H1 (cell line): ENCODE measurements around the gene GRSF1. TPM values are rescaled to one million over a fixed set of nuclear protein-coding genes. Genes with fewer than 3 reads are reported as not detected.

ENCODE experiments used
- CTCF ChIA-PET: fragments of 300-600 bp; sonication (Branson Sonifier 250); formaldehyde crosslinking; loops from one replicate; lab custom pipeline; 2021; ENCODE audit not compliant: partially characterized antibody; lab: Charles Lee
- POLR2A ChIA-PET: fragments of 300-600 bp; sonication (Branson Sonifier 250); formaldehyde crosslinking; loops from one replicate; lab custom pipeline; 2021; ENCODE audit warnings: inconsistent platforms; ENCODE audit not compliant: partially characterized antibody; lab: Charles Lee
- DNase-seq, 2 experiments: peaks; one replicate each; pipeline versions ENCODE4 v3.0.0 to v3.0.0-alpha.2; 2010 to 2022; ENCODE audit warnings: low spot score in 2 of 2, low read depth in 1 of 2, mixed read lengths in 1 of 2
- FAIRE-seq: peaks from 2 replicates; lab custom pipeline; 2011; peaks lifted over from hg19 to GRCh38; lab: Jason Lieb, UNC
- H2AFZ ChIP-seq: 2 replicates; pipeline ENCODE4 v1.8.1; 2012; ENCODE audit warnings: low read length, inconsistent platforms
- H2AK5ac ChIP-seq: 2 replicates; pipeline ENCODE4 v1.6.1; 2013; ENCODE audit warnings: low read depth, low read length
- H2BK120ac ChIP-seq: replicated peaks from 2 replicates; pipeline ENCODE3; 2013; ENCODE audit warnings: low read depth, low read length, inconsistent platforms
- H2BK12ac ChIP-seq: 2 replicates; pipeline ENCODE4 v1.6.1; 2013; ENCODE audit warnings: low read depth, low read length
- H2BK15ac ChIP-seq: 2 replicates; pipeline ENCODE4 v1.6.1; 2013; ENCODE audit warnings: low read length
- H2BK20ac ChIP-seq: 2 replicates; pipeline ENCODE4 v1.6.1; 2013; ENCODE audit warnings: low read length
- H2BK5ac ChIP-seq: 2 replicates; pipeline ENCODE4 v1.6.1; 2013; ENCODE audit warnings: low read depth, low read length
- H3K14ac ChIP-seq: 2 replicates; pipeline ENCODE4 v1.6.1; 2013; ENCODE audit warnings: inconsistent platforms; ENCODE audit not compliant: insufficient read length
- H3K18ac ChIP-seq: 2 replicates; pipeline ENCODE4 v1.6.1; 2013; ENCODE audit warnings: low read length; ENCODE audit errors: extremely low read depth
- H3K23ac ChIP-seq: 2 replicates; pipeline ENCODE4 v1.6.1; 2013; ENCODE audit warnings: inconsistent platforms; ENCODE audit not compliant: insufficient read length
- H3K23me2 ChIP-seq: 2 replicates; pipeline ENCODE4 v1.6.1; 2013; ENCODE audit warnings: low read depth, low read length
- H3K27ac ChIP-seq: 2 replicates; pipeline ENCODE4 v1.6.1; 2011; ENCODE audit warnings: low read depth, low read length, inconsistent platforms
- H3K27me3 ChIP-seq, 4 experiments: replicated peaks in 1 of 4; 1 replicate in 1 of 4; 2 replicates in 3 of 4; pipeline versions ENCODE4 v1.6.1 to v1.8.1; 2011 to 2013; ENCODE audit warnings: low read length in 3 of 4, mild to moderate bottlenecking in 3 of 4, inconsistent platforms in 2 of 4, mixed read lengths in 2 of 4, moderate library complexity in 1 of 4; ENCODE audit not compliant: control insufficient read depth in 3 of 4, insufficient read depth in 3 of 4; ENCODE audit errors: extremely low read depth in 1 of 4
- H3K36me3 ChIP-seq, 4 experiments: 2 replicates each; pipeline versions ENCODE4 v1.6.1 to v1.8.1; 2011 to 2013; ENCODE audit warnings: mild to moderate bottlenecking in 4 of 4, low read length in 3 of 4, moderate library complexity in 2 of 4, control low read depth in 1 of 4, inconsistent platforms in 1 of 4; ENCODE audit not compliant: insufficient read depth in 4 of 4, control insufficient read depth in 2 of 4
- H3K4ac ChIP-seq: replicated peaks from 2 replicates; pipeline ENCODE3; 2013; ENCODE audit warnings: low read length, low read depth, mixed read lengths, inconsistent platforms; ENCODE audit not compliant: insufficient read length
- H3K4me1 ChIP-seq, 4 experiments: replicated peaks in 1 of 4; 1 replicate in 1 of 4; 2 replicates in 3 of 4; pipeline versions ENCODE4 v1.6.1 to v1.8.1; 2011 to 2013; ENCODE audit warnings: low read length in 3 of 4, inconsistent platforms in 2 of 4, mixed read lengths in 1 of 4; ENCODE audit not compliant: insufficient read depth in 4 of 4, control insufficient read depth in 3 of 4
- H3K4me2 ChIP-seq, 2 experiments: 2 replicates each; pipeline versions ENCODE4 v1.6.1 to v1.8.1; 2011 to 2013; ENCODE audit warnings: low read depth in 2 of 2, low read length in 2 of 2, control low read depth in 1 of 2, inconsistent platforms in 1 of 2, mild to moderate bottlenecking in 1 of 2; ENCODE audit not compliant: insufficient read depth in 1 of 2
- H3K4me3 ChIP-seq, 4 experiments: fragments of 200-600, 300-600 bp in 1 of 4; sonication (generic), shearing (Covaris generic), sonication (Bioruptor Twin) in 1 of 4; 2 replicates each; pipeline versions ENCODE4 v1.5.1 to v1.8.1; 2011 to 2016; ENCODE audit warnings: low read length in 4 of 4, low read depth in 3 of 4, control low read depth in 2 of 4, inconsistent platforms in 2 of 4, mild to moderate bottlenecking in 2 of 4, mixed read lengths in 1 of 4, moderate library complexity in 1 of 4; ENCODE audit not compliant: insufficient read depth in 2 of 4; ENCODE audit errors: extremely low read depth in 1 of 4
- H3K56ac ChIP-seq: replicated peaks from 2 replicates; pipeline ENCODE3; 2013; ENCODE audit warnings: low read depth, mild to moderate bottlenecking, mixed read lengths, low read length, inconsistent platforms; ENCODE audit not compliant: insufficient read length
- H3K79me1 ChIP-seq: 2 replicates; pipeline ENCODE4 v1.6.1; 2013; ENCODE audit warnings: low read depth, low read length, control low read depth
- H3K79me2 ChIP-seq, 2 experiments: 2 replicates each; pipeline versions ENCODE4 v1.6.1 to v1.8.1; 2012 to 2013; ENCODE audit warnings: low read length in 2 of 2, mild to moderate bottlenecking in 2 of 2, inconsistent platforms in 1 of 2; ENCODE audit not compliant: insufficient read depth in 2 of 2, control insufficient read depth in 1 of 2
- H3K9ac ChIP-seq, 4 experiments: replicated peaks in 1 of 4; 1 replicate in 1 of 4; 2 replicates in 3 of 4; pipeline versions ENCODE4 v1.6.1 to v1.8.1; 2011 to 2013; ENCODE audit warnings: low read depth in 3 of 4, low read length in 3 of 4, control low read depth in 2 of 4, mild to moderate bottlenecking in 2 of 4, moderate library complexity in 2 of 4, inconsistent platforms in 1 of 4; ENCODE audit errors: extremely low read depth in 1 of 4
- H3K9me3 ChIP-seq, 2 experiments: 2 replicates each; pipeline versions ENCODE4 v1.6.1 to v1.8.1; 2012 to 2013; ENCODE audit warnings: mild to moderate bottlenecking in 2 of 2, moderate library complexity in 2 of 2, control low read depth in 1 of 2, inconsistent platforms in 1 of 2, low read depth in 1 of 2, low read length in 1 of 2, mixed read lengths in 1 of 2; ENCODE audit not compliant: insufficient read depth in 2 of 2
- H4K20me1 ChIP-seq, 2 experiments: replicated peaks in 1 of 2; 2 replicates each; pipeline versions ENCODE3 to v1.8.1; 2011 to 2013; ENCODE audit warnings: inconsistent platforms in 2 of 2, low read length in 2 of 2, mild to moderate bottlenecking in 1 of 2; ENCODE audit not compliant: insufficient read depth in 2 of 2, control insufficient read depth in 1 of 2
- H4K5ac ChIP-seq: 2 replicates; pipeline ENCODE4 v1.6.1; 2013; ENCODE audit warnings: low read length, low read depth, mixed read lengths, inconsistent platforms; ENCODE audit not compliant: insufficient read length
- H4K8ac ChIP-seq: 2 replicates; pipeline ENCODE4 v1.8.0; 2013; ENCODE audit warnings: mild to moderate bottlenecking, moderate library complexity, low read length, inconsistent platforms; ENCODE audit not compliant: insufficient read depth; ENCODE audit errors: extremely low read depth
- H4K91ac ChIP-seq: replicated peaks from 2 replicates; pipeline ENCODE3; 2013; ENCODE audit warnings: low read length, mixed read lengths, inconsistent platforms; ENCODE audit not compliant: insufficient read length
- EGR1 ChIP-seq: IDR thresholded peaks from 2 replicates; pipeline ENCODE4 v1.6.1; 2011; ENCODE audit warnings: low read depth, low read length, borderline replicate concordance
- FOSL1 ChIP-seq: IDR thresholded peaks from 2 replicates; pipeline ENCODE4 v1.6.1; 2011; ENCODE audit warnings: mild to moderate bottlenecking, low read depth, low read length, moderate library complexity; ENCODE audit not compliant: insufficient read depth
- MAFK ChIP-seq: IDR thresholded peaks from 2 replicates; pipeline ENCODE4 v1.6.1; 2012; ENCODE audit warnings: low read depth, mild to moderate bottlenecking, improper control_type of control experiment, low read length
- SRF ChIP-seq: IDR thresholded peaks from 2 replicates; pipeline ENCODE4 v1.6.1; 2011; ENCODE audit warnings: mild to moderate bottlenecking, low read depth, low read length, moderate library complexity
- TAF1 ChIP-seq: IDR thresholded peaks from 2 replicates; pipeline ENCODE4 v1.6.1; 2011; ENCODE audit warnings: mild to moderate bottlenecking, low read depth, low read length
- TEAD4 ChIP-seq: IDR thresholded peaks from 2 replicates; pipeline ENCODE4 v1.6.1; 2012; ENCODE audit warnings: low read depth, low read length, inconsistent platforms, mixed read lengths
- WGBS, 2 experiments: shearing (Covaris generic) in 1 of 2; methylation state at CpG; one replicate each; pipeline versions ENCODE4 v1.1.6 to v1.1.7; 2013 to 2015; ENCODE audit warnings: low lambda C conversion rate in 2 of 2, mixed read lengths in 2 of 2, inconsistent platforms in 1 of 2, low coverage in 1 of 2, missing lambda C conversion rate in 1 of 2; ENCODE audit not compliant: insufficient replicate concordance in 2 of 2, insufficient coverage in 1 of 2, insufficient read length in 1 of 2; ENCODE audit errors: extremely low coverage in 1 of 2, missing lambda C conversion rate in 1 of 2; 5-methylcytosine and 5-hydroxymethylcytosine counted together
- polyA plus RNA-seq, 7 experiments: library from polyadenylated mRNA; depleted of rRNA in 3 of 7; stranded (reverse) in 5 of 7; unstranded in 2 of 7; fragments of >200 nt in 5 of 7; fragments of 200-250 nt in 2 of 7; gene quantifications; 1 replicate in 5 of 7; 2 replicates in 1 of 7; 4 replicates in 1 of 7; pipeline versions ENCODE4 v1.2.1 to v1.2.3, GENCODE V29; 2011 to 2013; ENCODE audit warnings: missing spikeins in 2 of 7, mixed read lengths in 2 of 7
- total RNA-seq: library from RNA; stranded (reverse); fragmentation: NEBNext Ultra II Directional; extraction: Animal tissue kit (Norgen Biotek cat#: 25700); gene quantifications from 2 replicates; pipeline ENCODE4 v1.2.1, GENCODE V29; 2021
- TF ChIP-seq, protein P1 (sequence below): IDR thresholded peaks from 2 replicates; pipeline ENCODE4 v1.6.1; 2011; ENCODE audit warnings: low read length, improper control_type of control experiment

Gene GRSF1
- total and polyA plus RNA-seq, 2 of the 8 experiments (the other 6 are each of a cell fraction or from before 2014, with no cell fraction given), result 44.3 to 112 TPM

DNA sequence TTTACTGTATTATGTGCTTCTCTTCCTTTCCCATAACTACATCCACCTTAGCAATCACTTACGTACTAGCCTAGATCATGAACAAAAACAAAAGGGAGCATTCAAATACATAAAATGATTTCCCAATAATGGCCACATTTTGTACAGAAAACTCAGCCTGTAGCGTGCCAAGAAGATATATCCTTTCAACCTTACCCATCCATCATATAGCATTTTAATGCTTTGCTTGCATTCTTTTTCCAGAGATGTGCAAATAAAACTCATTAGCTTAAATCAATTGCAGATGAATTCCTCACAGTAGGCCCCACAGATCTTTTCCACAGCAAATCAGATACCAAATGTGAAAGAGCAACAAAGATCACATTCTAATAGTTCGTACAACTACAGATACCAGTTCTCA is 20.8 kb downstream of the GRSF1 start:
- H3K27ac ChIP-seq, result no peak overlapping the region
- no peak for DNase-seq
- 94% methylated on average over 3 of the region's 3 CpGs; no CpG with 5 or more reads in 1 of the 2 experiments for WGBS, 2 experiments
- no peaks in the 10 kb centered on the region for H3K79me1 ChIP-seq
- no peaks in the 10 kb centered on the region for H3K4me1 ChIP-seq
- H3K9ac ChIP-seq, result no peak overlapping the region
- H3K36me3 ChIP-seq, result peaks cover 4 to 47% (median 32%) of the 10 kb centered on the region in 4 experiments
- H2BK15ac ChIP-seq, result no peak overlapping the region
- H3K27me3 ChIP-seq, result no peaks in the 10 kb centered on the region
- no peak overlapping the region for H2AK5ac ChIP-seq
- H2BK12ac ChIP-seq, result no peak overlapping the region
- peaks cover 0 to 1% of the 10 kb centered on the region in 2 experiments for H4K20me1 ChIP-seq
- H3K4me2 ChIP-seq, result no peak overlapping the region
- no peak overlapping the region for H2AFZ ChIP-seq
- no peak overlapping the region for H2BK120ac ChIP-seq
- H3K23ac ChIP-seq, result no peak overlapping the region
- no peak overlapping the region for H3K4me3 ChIP-seq
- POLR2A ChIA-PET, result interaction anchor here (1.0 kb wide), 1 partner anchor 14 kb away, joined by 4 read pairs; no protein-coding TSS in a partner anchor
- no peak overlapping the region for H2BK20ac ChIP-seq
- no peak overlapping the region for H4K91ac ChIP-seq
- no peaks in the 10 kb centered on the region for H3K79me2 ChIP-seq
- no peaks in the 10 kb centered on the region for H3K23me2 ChIP-seq
- no peak overlapping the region for H3K4ac ChIP-seq
- H3K14ac ChIP-seq, result no peak overlapping the region
- no peak overlapping the region for H4K8ac ChIP-seq
- CTCF ChIA-PET, result interaction anchor here (1.3 to 1.6 kb wide), 2 partner anchors 10 to 191 kb away, joined by 4 to 5 read pairs; no protein-coding TSS in a partner anchor
- no peak overlapping the region for H4K5ac ChIP-seq
- H2BK5ac ChIP-seq, result no peak overlapping the region
- no peak for FAIRE-seq
- H3K18ac ChIP-seq, result no peak overlapping the region
- H3K56ac ChIP-seq, result no peak overlapping the region
- TF ChIP-seq TAF1 (no peak), SRF (no peak), TEAD4 (no peak), FOSL1 (no peak), MAFK (no peak), EGR1 (no peak)
- TF ChIP-seq, protein P1, sequence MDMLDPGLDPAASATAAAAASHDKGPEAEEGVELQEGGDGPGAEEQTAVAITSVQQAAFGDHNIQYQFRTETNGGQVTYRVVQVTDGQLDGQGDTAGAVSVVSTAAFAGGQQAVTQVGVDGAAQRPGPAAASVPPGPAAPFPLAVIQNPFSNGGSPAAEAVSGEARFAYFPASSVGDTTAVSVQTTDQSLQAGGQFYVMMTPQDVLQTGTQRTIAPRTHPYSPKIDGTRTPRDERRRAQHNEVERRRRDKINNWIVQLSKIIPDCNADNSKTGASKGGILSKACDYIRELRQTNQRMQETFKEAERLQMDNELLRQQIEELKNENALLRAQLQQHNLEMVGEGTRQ, result no peak
- H3K9me3 ChIP-seq, result no peaks in the 10 kb centered on the region
